Cardiac muscle cell (in vitro differentiated cells and primary cell): ENCODE data around the gene SPACA9. TPM values are rescaled to one million over a fixed set of nuclear protein-coding genes. Genes with fewer than 3 reads are reported as not detected.

ENCODE experiments used
- DNase-seq, 2 donors: peaks; one replicate each; pipeline versions ENCODE4 v3.0.0 to v3.0.0-alpha.2; 2010 to 2017; ENCODE audit warnings: low read depth in 1 of 2, low spot score in 1 of 2
- H3K27ac ChIP-seq: fragments of 200-600 bp; sonication (generic); 2 replicates; pipeline ENCODE4 v1.5.1; 2016
- H3K27me3 ChIP-seq: fragments of 200-600 bp; sonication (generic); 2 replicates; pipeline ENCODE4 v1.6.0; 2016; ENCODE audit warnings: control low read depth
- H3K36me3 ChIP-seq: fragments of 200-600 bp; sonication (generic); 2 replicates; pipeline ENCODE4 v1.5.1; 2016; ENCODE audit warnings: control low read depth
- H3K4me1 ChIP-seq: fragments of 200-600 bp; sonication (generic); 2 replicates; pipeline ENCODE4 v1.8.1; 2017; ENCODE audit warnings: low read depth, mild to moderate bottlenecking, mixed run types
- H3K4me3 ChIP-seq: fragments of 200-600 bp; sonication (generic); 2 replicates; pipeline ENCODE4 v1.5.1; 2016; ENCODE audit warnings: mild to moderate bottlenecking
- H3K9me3 ChIP-seq: fragments of 200-600 bp; sonication (generic); 2 replicates; pipeline ENCODE4 v1.5.1; 2017; ENCODE audit warnings: low read depth, mild to moderate bottlenecking, control low read depth
- CTCF ChIP-seq: IDR thresholded peaks from 2 replicates; pipeline ENCODE4 v1.5.1; 2012; ENCODE audit warnings: low read depth, mild to moderate bottlenecking, low read length
- polyA plus RNA-seq: library from polyadenylated mRNA; unstranded; fragments of >200 nt; fragmentation: Nextera tagmentation; extraction: Ambion mirVana; gene quantifications from 2 replicates; pipeline ENCODE4 v1.2.1, GENCODE V29; 2016
- total RNA-seq: library from RNA; depleted of rRNA; stranded (reverse); fragments of >200 nt; gene quantifications from 2 replicates; pipeline ENCODE4 v1.2.3, GENCODE V29; 2016

The SPACA9 gene
- total and polyA plus RNA-seq, 2 experiments from 2014 or later: 6.4 to 13.2 TPM

DNA sequence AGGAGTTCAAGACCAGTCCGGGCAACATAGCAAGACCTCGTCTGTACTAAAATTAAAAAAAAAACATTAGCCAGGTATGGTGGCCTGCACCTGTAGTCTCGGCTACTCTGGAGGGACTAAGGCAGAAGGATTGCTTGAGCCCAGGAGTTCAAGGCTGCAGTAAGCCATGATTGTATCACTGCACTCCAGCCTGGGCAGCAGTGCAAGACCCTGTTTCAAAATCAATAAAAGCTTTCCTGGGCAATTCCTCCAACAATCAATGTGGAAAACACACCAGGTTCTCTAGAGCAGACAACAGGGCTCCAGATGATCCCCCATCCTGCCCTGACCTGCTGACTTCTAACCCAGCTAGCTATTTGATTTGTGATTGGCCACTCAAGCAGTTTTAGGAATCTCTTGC is 1.8 kb upstream of the SPACA9 start:
- no peak for DNase-seq
- no peak for TF ChIP-seq CTCF
- no peaks in the 10 kb centered on the region for H3K9me3 ChIP-seq
- no peak overlapping the region for H3K4me3 ChIP-seq
- no peaks in the 10 kb centered on the region for H3K4me1 ChIP-seq
- no peak overlapping the region for H3K27ac ChIP-seq
- no peaks in the 10 kb centered on the region for H3K36me3 ChIP-seq
- peaks cover 15% of the 10 kb centered on the region for H3K27me3 ChIP-seq

- no peak overlapping the region for H3K27ac ChIP-seq
- H3K4me1 ChIP-seq: no peaks in the 10 kb centered on the region
- TF ChIP-seq CTCF: no peak
- H3K4me3 ChIP-seq: peak overlapping the region; percentile 69
- no peaks in the 10 kb centered on the region for H3K9me3 ChIP-seq
- H3K27me3 ChIP-seq: peaks cover 15% of the 10 kb centered on the region
- no peaks in the 10 kb centered on the region for H3K36me3 ChIP-seq
- DNase-seq: no peak
These were observed 1.3 kb upstream of the SPACA9 start for GRCh38 chr9:132877458-132877823.

DNA sequence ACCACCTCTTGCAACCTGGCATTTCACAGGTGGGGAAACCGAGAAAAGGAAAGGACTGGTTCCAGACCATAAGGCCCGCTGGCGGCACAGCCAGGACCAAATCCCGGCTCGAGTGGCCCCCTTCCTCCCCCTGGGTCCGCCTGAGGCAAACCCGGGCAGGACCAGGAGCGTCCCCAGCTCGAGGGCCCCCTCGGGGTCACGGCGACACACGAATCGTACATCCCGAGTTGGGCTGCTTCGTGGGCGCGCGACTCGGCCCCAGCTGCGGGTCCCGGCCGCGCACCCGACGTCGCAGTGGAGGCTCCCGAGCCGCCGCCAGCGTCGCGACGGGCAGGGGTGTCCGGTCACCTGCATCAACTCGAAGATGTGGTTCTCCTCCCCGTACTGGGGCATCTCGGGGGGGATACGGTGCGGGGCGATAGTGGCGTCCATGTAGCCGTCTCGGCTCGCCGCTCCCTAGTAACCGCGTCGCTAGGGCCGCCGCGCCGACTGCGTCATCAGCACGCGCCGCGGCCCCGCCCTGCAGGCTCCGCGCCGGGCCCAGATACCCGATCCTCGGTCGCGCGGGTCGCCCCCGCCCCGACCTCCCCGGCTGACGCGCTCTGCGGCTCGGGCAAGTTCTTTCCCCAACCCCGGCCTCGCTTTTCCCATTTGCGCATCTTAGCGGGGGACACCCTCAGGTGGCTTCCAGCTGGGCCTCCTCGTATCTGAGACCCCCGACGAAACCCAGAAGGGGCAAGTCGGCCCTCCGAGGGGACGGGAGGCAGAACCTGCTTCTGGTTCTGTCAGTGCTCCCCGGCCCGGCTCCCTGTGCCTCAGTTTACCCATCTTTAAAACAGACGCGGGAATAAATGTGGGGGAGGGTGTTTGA is 639 bp upstream of the SPACA9 start, which contains the start of gene AK8:
AK8 (minus strand) TSS at position 461 of the 871 bp plus-strand sequence; CDS start at position 432, 29 bp downstream.
- H3K27ac ChIP-seq: no peak within 1 kb of the TSS
- TF ChIP-seq CTCF: no peak
- H3K9me3 ChIP-seq: no peaks in the 10 kb centered on the region
- no peaks in the 10 kb centered on the region for H3K4me1 ChIP-seq
- H3K36me3 ChIP-seq: no peaks in the 10 kb centered on the region
- H3K27me3 ChIP-seq: peaks cover 15% of the 10 kb centered on the region
- peak; percentile 82 to 86 for DNase-seq
- peak within 1 kb of the TSS; percentile 69 for H3K4me3 ChIP-seq

DNA sequence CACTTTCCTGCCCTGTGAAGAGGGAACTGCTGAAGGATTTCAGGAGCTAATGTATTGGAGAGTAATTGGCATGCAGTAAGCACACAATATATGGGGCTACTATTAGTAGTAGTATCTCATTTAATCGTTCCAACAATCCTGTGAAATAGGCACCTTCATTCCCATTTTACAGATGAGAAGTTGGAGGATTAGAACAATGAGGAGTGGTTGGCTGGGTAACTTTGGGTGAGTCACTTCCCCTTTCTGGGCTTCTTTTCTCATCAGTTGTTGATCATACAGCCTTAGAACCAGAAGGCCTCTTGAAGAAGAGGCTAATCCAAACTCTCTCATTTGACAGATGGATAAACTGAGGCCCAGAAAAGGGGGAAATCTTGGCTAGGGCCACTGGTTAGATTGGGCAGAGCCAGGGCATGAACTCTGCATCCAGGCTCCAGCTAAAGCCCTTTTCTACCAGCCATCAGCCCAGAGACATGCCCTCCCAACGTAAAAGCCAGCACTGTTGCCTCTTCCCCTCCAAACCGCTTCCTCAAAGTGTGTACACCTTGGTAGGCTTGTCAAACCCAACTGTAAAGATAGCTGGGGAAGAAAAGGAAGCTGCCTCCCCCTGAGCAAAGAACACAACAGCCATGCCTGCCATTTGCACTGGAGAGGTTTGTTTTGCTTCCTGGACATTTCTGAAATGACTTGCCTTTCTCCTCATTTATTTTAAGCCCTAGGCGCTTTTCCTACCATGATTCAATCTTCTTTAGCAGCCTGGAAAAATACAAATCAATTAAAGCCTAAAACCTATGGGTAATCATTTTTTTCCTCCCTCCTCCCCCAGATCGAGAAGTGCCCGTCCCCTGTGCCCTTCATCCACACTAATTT is 992 bp downstream of the SPACA9 start:
- no peak for TF ChIP-seq CTCF
- Histone ChIP-seq H3K27ac (no peak overlapping the region), H3K27me3 (peaks cover 12% of the 10 kb centered on the region), H3K36me3 (no peaks in the 10 kb centered on the region), H3K4me1 (no peaks in the 10 kb centered on the region), H3K9me3 (no peaks in the 10 kb centered on the region), H3K4me3 (peak overlapping the region; percentile 69)
- DNase-seq: no peak

DNA sequence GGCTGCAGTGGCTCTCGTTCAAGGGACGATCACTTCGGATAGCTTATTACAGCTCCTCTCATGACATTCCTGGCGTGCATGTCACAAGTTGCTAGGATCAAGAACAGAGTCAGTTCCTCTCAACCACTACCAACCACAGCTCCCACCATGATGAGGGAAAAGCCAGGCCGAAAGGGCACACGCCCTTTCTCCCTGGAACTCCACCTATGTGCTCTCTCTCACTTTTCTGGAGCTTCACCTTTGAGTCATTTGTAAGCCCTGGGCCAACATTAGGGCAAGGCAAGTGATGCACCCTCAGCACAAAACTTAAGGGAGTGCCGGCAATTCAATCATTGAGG is 1.6 kb downstream of the SPACA9 start:
- no peak for DNase-seq
- TF ChIP-seq CTCF: no peak
- H3K36me3 ChIP-seq: no peaks in the 10 kb centered on the region

More for the DNA sequence above, 1.6 kb downstream of the SPACA9 start:
- H3K4me1 ChIP-seq: no peaks in the 10 kb centered on the region
- H3K27me3 ChIP-seq: peaks cover 8% of the 10 kb centered on the region
- no peak overlapping the region for H3K27ac ChIP-seq
- H3K9me3 ChIP-seq: no peaks in the 10 kb centered on the region
- H3K4me3 ChIP-seq: no peak overlapping the region
